HG03159 (cell line): ENCODE data around the gene TUB.

ENCODE experiments used
- ATAC-seq: cut with Tn5 transposase; IDR thresholded peaks from one replicate; pipeline ENCODE4 v1.9.1; 2021; ENCODE audit warnings: mild to moderate bottlenecking, moderate library complexity; ENCODE audit not compliant: unreplicated experiment

Gene TUB

DNA sequence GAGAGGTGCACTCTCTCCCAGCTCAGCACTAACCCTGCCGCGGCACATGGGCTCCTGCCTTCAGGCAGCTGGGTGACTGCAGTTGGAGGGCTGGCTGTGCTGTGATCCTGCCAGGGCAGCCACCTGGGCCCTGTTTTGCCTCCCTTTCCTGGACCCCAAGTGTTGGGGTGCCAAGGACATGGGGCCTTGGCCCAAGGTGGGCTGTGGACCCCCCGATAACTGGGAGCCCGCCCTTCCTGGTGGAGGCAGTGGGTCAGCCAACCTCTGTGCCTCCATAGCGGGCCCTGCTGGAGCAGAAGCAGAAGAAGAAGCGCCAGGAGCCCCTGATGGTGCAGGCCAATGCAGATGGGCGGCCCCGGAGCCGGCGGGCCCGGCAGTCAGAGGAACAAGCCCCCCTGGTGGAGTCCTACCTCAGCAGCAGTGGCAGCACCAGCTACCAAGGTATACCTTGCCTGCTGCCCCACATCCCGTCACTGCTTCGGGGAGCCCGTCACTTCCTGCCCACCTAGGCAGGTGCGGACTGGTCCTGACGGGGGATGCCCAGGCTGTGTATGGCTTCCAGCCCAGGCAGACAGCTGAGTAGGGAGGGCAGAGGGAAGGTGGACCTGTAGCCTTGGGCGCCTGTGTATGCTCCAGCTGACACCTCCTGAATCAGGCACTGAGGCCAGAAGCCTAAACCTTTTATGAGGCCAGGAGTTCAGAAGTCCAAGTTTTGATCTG lies 8.9 kb downstream of the TUB start:
- no peak for ATAC-seq

DNA sequence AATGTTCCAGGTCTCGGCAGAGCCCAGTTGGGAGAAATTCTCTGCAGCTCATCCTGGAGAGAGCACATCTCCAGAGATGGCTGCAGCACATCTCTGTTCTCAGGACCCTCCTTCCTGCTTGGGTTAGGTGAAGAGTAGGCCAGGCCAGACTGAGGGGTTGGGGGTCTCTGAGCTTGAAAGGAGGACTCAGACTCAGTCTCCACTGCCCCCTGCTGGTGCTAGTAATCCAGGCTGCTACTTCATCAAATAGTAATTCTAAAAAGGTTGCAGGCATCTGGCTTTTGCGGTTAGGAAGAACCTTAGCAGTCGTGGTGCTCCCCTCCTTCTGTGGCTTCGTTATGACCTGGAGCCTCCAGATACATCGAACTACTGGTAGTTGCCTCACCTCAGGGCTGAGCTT lies 9.7 kb downstream of the TUB start:
- ATAC-seq: no peak

DNA sequence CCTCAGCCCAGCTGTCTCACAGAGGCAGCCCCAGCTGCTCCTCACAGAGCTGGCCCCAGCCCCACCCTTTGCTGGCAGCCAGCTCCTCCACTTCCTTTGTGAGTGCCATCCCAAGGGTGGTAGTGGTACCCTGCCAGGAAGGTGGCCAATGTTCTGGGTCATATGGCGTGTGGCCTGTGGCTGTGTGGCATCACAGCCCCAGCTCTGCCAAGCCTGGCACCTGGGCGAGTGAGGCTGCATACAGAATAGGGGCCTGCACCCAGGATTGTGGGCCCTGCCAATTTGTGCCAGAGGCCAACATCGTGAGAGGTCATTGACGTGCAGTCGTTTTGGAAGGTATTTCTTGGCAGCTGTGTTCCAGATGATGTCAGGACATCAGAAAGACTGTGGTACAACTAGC lies 10.7 kb downstream of the TUB start:
- no peak for ATAC-seq

DNA sequence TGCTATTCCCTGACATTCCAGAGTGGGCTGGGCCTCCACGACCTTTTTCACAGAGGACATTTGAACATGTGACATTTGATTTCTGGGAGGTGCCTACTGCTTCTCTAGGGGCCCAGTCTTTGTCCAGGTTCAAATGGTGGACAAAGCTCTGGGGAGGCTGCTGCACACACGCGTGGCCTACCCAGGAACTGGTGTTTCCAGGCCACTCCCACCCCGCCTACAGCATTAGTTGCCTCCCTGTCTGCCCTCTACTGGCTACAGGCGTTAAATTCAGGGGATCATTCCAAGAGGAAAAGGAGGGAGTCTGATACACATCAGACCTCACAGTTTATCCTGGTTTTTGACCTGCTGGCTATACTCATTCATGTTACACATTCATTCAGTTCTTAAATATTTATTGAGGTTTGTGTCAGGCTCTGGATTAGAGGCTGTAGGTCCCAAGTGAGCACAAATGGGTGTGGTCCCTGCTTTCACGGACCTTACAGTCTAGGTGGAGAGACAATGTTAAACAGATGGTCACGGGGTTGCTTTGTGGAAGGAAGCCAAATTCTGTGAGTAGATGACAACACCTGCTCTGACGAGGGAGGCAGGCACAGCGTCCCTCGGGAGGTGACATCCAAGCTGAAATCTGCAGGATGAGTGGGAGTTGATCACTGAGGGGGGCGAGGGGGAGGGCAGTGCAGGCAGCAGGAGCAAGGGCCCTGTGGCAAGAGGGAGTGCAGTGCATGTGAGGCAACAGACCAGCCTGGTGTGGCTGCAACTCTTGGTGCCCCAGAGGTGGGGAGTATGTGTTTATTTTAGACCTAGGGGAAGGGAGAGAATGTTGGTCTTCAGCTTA lies 11.8 kb downstream of the TUB start:
- peak; percentile 76 for ATAC-seq

DNA sequence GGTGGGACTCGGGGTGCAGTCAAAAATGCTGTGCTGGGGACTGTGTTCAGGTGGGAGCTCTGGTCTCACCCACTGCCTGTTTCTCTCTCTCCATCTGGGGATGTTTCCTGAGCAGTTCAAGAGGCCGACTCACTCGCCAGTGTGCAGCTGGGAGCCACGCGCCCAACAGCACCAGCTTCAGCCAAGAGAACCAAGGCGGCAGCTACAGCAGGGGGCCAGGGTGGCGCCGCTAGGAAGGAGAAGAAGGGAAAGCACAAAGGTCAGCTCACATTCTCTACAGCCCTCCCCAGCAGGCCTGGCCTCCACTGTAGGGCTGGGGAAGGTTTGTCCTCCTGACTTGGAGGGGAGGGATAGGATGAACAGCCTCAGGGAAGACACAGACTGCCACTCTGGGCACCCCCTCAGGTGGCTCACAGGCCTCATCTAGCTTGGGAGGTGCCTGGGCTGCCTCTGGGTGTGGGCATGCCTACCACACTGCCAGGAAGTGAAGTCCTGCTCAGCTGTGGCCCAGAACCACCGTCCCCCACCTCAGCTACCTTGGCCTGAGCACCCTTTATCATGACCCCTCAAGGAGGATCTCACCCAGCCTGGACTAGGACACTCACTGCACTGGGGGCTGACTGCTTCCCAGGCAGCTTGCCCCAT lies 13.0 kb downstream of the TUB start:
- ATAC-seq: no peak

DNA sequence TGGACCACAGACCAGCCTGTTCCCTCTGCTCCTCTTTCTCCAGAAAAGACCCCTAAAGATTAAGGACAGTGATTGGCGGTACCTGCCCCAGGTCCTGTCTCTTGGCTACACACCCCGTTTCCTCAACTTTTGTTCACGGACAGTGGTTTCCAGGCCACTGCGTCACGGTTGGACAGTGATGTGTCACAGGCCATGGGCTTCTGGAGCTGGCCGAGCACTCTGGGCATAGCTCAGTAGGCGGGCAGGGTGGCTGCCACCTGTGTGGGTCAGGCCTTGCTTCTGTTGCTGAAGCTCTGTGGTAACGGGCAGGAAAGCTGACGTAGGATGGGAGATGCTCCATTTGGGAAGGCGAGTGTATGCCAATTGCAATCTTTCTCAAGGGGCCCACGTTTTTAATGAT lies 13.6 kb downstream of the TUB start:
- ATAC-seq: no peak

DNA sequence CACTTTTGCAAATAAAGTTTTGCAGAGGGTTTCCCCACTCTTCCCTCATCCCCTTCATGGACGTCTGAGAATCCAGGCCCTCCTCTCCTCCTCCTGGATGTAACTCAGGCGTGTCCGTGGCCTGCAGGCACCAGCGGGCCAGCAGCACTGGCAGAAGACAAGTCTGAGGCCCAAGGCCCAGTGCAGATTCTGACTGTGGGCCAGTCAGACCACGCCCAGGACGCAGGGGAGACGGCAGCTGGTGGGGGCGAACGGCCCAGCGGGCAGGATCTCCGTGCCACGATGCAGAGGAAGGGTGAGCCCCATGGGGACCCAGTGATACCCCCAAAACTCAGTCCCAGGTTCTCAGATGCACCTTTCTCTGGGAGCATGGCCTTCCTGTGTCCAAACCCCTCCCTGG lies 14.4 kb downstream of the TUB start:
- no peak for ATAC-seq

DNA sequence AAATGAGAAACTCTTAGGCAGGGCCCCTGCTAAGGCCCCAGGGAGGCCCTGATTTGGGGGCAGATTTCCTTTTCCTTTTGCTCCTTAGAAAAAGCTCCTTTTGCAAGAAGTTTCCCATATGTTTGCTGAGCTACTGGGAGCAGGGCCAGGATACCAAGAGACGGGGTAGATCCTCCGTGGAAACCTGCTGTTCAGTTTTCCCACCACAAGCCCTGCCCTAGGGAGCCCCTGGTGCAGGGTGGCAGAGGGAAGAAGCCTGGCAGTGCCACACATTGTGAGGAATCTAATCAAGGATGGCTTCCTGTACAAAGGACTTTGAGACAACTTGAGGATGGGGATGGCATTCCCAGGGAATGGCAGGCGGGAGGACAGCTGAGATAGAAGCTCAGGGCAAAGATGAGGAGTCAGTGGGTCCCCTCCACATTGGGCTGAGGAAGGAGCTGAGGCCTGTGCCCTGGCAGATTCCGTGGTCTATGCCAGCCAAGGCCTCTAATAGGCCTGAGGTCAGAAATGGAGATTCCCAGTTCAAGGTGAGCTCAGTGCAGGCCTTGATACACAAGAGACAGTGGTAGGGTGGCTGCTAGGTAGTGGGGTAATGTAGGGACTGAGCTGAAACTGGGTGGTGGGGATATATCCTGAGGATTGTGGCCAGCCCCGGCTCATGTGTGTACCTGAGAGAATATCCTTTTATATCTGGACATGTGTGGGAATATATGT lies 15.0 kb downstream of the TUB start:
- ATAC-seq: no peak

DNA sequence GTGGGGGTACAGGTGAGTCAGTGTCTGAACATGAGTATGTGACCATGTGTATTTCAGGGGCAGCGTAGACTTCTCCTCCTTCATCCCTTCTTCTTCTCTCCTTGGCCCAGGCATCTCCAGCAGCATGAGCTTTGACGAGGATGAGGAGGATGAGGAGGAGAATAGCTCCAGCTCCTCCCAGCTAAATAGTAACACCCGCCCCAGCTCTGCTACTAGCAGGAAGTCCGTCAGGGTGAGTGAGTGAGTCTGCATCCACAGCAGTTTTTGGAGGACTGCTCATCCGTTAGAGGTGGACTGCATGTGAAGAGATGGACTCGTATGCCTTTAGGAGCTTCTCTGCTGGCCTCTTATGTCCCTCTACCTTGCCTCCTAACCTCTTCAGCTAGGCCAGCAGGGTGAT lies 15.6 kb downstream of the TUB start:
- no peak for ATAC-seq

DNA sequence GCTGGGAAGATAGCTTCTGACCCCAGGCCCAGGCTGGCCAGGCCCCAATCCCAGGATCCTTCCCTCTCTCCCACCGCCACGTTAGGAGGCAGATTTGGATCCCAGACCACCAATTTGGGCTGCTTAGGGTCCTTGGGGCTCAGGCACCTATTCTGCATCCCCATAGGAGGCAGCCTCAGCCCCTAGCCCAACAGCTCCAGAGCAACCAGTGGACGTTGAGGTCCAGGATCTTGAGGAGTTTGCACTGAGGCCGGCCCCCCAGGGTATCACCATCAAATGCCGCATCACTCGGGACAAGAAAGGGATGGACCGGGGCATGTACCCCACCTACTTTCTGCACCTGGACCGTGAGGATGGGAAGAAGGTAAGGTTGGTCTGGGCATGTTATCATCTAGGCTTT lies 16.1 kb downstream of the TUB start:
- no peak for ATAC-seq

DNA sequence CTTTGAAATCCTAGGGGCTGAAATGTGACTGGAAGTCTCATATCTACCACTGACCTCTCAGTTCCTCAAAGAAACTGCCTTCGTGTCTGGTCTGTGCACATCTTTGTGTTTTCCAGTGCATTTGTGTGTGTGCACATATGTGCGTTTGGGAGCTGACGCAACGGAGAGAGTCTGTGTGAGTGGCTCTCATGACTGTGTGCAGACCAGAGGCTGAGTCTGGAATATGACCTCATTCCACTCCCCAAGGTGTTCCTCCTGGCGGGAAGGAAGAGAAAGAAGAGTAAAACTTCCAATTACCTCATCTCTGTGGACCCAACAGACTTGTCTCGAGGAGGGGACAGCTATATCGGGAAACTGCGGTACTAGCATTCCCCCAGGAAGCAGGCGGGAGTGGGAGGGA lies 16.5 kb downstream of the TUB start:
- no peak for ATAC-seq

DNA sequence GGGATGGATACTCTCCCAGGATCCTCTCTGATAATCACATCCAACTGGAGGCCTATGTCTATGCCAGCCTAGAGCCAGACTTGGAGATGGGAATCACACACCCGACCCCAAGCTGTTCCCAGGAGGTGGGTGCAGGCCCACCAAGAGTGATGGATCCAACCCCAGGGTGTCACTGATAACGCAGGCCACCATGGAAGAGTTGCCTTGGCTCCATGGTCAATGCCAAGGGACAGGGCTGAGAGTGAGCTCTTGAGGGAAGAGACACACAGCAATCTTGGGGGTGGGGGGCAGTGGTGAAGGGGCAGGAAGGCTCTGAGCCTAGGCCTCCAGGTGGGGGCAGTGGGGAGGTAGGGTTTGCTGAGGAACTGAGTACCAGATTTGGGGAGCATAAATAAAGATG lies 16.9 kb downstream of the TUB start:
- ATAC-seq: no peak

DNA sequence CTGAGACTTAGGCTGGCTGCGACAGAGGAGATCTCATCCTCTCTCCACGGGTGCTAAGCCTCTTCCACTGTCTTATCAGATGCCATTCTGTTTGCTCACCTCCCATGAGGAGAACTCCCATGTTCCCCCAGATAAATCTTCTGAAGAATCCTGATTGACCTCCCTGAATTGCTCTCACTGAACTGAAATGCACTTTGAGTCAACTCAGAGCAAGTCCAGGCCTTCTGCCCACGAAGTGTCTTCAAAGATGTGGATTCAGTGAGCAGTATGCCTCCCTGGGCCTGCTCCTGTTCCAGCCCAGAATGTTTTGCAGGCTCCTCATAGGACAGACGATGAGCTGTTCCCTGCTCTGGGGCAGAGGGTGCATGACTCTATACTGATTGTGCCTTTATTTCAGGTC lies 17.4 kb downstream of the TUB start:
- no peak for ATAC-seq

DNA sequence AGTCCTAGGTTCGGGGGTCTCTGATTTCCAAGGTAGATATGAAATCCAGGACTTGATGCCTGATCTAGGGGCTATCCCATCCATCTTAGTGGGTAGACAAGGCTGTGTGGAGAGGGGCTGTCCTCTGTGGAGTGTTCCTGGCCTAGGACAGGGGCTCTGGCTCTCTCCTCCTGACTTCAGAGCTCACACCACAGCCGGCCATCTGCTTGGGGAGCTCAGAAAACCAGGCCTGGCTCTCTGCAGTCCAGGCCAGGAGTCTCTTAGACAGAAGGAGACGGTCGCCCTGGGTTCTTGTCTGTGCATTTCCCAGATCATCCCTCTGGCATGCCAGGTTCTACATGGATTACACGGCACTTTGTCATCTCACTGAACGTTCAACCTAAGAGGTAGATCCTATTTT lies 17.9 kb downstream of the TUB start:
- ATAC-seq: no peak

DNA sequence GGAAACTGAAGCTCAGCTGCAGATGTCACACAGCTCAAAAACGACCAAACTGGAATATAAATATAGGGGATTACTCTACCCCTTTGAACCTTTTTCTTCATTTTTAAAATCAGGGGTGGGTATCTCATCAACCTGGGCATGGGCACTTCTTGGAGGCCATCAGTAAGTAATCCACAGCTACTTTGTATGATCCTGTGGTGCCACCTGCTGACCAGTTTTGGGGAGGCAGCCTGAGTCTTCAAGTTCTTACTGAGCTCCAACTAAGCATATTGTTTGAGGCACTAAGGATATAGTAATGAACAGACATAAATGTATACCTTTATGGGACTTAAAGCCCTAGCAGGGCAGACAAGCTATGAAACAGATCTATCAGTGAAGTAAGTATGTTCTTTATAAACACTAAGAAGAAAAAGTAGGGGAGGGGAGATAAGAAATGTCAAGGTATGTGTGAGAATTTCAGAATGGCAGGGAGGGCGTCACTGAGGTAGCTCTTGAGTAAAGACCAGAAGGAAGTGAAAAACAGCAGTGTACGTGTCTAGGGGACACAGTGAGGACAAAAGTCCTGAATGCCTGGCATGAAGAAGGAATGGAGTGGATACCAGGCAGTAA lies 18.4 kb downstream of the TUB start:
- peak; percentile 52 for ATAC-seq

DNA sequence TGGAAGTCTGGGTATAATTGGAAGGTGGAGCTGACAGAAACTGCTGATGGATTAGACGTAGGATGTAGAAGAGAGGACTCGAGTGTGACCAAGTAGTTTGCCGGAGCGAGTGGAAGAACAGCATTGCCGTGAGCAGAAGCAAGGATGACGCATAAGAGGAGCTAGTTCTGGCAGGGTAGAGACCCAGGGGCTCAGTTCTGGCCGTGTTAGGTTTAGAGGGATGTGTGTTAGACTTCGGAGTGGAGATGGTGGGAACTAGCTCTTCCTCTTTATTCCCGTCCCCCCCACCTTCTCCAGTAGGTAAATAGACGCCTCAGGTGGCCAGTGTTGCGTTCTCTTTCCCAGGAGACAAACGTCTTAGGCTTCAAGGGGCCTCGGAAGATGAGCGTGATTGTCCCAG lies 19.1 kb downstream of the TUB start:
- no peak for ATAC-seq

DNA sequence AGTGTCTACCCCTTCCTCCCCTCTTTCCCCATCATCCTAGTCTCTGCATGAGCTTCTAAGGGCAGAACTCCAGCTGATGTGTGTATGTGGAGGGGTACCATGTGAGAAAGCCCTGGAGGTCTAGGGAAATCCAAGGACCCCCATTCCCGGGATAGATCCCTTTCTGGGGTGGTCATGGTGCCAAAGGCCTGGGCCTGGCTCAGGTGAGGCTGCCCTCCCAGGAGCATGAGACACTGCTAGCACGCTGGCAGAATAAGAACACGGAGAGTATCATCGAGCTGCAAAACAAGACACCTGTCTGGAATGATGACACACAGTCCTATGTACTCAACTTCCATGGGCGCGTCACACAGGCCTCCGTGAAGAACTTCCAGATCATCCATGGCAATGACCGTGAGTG lies 19.6 kb downstream of the TUB start:
- no peak for ATAC-seq

DNA sequence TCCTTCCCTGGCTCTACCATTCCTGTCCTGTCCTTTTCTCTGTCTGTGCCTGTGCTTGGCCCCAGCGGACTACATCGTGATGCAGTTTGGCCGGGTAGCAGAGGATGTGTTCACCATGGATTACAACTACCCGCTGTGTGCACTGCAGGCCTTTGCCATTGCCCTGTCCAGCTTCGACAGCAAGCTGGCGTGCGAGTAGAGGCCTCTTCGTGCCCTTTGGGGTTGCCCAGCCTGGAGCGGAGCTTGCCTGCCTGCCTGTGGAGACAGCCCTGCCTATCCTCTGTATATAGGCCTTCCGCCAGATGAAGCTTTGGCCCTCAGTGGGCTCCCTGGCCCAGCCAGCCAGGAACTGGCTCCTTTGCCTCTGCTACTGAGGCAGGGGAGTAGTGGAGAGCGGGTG lies 20.4 kb downstream of the TUB start:
- ATAC-seq: no peak

DNA sequence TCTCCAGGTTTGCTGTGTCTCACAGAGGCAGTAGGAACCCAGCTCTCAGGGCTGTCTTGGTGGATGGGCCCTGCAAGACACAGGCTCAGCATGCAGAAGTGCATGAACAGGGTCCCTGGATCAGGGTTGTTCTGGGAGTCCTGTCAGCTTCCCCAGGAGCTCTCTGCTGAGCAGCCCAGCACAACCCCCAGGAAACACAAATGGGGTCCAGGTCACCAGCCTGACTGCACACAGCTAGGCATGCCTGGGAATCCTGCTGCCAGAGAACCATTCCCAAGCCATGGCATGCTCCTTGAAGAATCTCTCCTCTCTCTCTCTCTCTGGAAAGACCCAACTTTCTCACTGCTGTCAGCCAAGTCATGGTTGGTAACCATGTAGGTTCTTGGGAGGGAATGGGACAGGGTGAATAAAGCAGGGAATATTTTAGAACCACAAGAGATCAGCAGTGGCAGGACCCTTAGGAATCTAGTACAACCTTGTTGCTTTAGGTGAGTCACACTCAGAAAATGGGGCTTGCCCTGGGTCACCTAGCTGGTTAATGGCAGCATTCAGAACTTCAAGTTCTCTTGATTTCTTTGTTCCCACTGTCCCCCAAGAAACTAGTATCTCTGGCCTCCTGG lies 21.4 kb downstream of the TUB start:
- no peak for ATAC-seq

DNA sequence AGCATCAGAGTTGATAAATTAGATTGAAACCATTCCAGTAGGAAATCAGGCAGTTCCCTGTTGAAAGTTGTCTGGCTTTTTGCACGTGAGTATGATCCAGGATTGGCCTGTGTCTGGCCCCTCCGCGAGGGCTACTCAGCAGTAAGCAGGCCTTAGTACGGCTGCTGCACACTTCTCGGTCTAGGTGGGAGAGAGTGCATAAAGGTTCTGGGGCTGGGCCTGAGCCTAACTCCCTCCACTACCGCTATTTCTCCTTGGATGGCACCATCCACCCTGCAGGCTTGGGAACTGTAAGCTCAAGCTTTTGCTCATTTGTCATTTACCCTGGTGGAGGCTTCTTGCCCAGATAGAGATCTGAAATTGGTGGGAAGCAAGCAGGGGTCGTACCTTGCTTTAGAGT lies 22.0 kb downstream of the TUB start:
- no peak for ATAC-seq

DNA sequence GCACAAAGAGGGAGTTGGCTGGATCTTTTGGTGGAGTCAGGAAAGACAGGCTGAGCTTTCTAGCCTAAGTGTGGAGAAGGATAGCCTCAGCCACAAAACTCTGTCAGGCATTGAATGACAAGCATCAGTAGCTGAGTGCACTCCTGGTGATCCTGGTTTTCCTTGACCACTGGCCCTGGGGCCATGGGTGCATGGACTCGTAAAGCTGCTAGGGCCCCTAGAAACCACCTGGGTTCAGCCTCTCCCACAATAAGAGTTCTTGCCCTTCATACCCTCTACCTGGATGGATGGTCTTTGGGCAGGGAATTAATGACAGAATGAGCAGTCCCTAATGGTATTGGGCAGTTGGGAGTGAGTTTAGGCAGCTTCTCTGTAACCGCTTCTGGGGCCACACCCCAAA lies 22.9 kb downstream of the TUB start:
- no peak for ATAC-seq
